ENCODE data around the gene FRMD1.

FRMD1 gene

GRCh38 chr6:168098431-168098861 lies 19.4 kb upstream of the FRMD1 start:
- H3K27ac Mint-ChIP-seq (ENCODE audit: low read depth), result no peak overlapping the region
- DNase-seq (ENCODE audit: low spot score in 2 of 2) (no peak), ATAC-seq (replicated peaks; ENCODE audit: extremely low read depth, poor library complexity, severe bottlenecking) (no peak)
- no peaks in the 10 kb centered on the region for H3K36me3 Mint-ChIP-seq (ENCODE audit: insufficient read depth)
- peaks cover 31% of the 10 kb centered on the region for H3K27me3 Mint-ChIP-seq
- H3K4me3 Mint-ChIP-seq, result no peak overlapping the region
- no peaks in the 10 kb centered on the region for H3K9me3 Mint-ChIP-seq
- no peaks in the 10 kb centered on the region for H3K4me1 Mint-ChIP-seq

- no peaks in the 10 kb centered on the region for H3K36me3 Mint-ChIP-seq (ENCODE audit: insufficient read depth)
- no peaks in the 10 kb centered on the region for H3K9me3 Mint-ChIP-seq
These were observed 18.8 kb upstream of the FRMD1 start for GRCh38 chr6:168097621-168098430.

GRCh38 chr6:168097221-168097620 lies 18.2 kb upstream of the FRMD1 start:
- Mint-ChIP-seq H3K9me3 (no peaks in the 10 kb centered on the region), H3K27ac (ENCODE audit: low read depth) (no peak overlapping the region), H3K36me3 (ENCODE audit: insufficient read depth) (no peaks in the 10 kb centered on the region), H3K4me3 (no peak overlapping the region), H3K27me3 (peaks cover 19% of the 10 kb centered on the region), H3K4me1 (no peaks in the 10 kb centered on the region)
- no peak for ATAC-seq (replicated peaks; ENCODE audit: extremely low read depth, poor library complexity, severe bottlenecking)
- DNase-seq (ENCODE audit: low spot score in 2 of 2), result no peak

More at GRCh38 chr6:168097621-168098430, 18.8 kb upstream of the FRMD1 start:
- Mint-ChIP-seq H3K27ac (ENCODE audit: low read depth) (no peak overlapping the region), H3K27me3 (peaks cover 25% of the 10 kb centered on the region), H3K4me3 (no peak overlapping the region), H3K4me1 (no peaks in the 10 kb centered on the region)
- DNase-seq (ENCODE audit: low spot score in 2 of 2), result no peak
- ATAC-seq (replicated peaks; ENCODE audit: extremely low read depth, poor library complexity, severe bottlenecking), result no peak

- ATAC-seq (replicated peaks; ENCODE audit: extremely low read depth, poor library complexity, severe bottlenecking), result no peak
- no peak for DNase-seq (ENCODE audit: low spot score in 2 of 2)
- Mint-ChIP-seq H3K4me3 (no peak overlapping the region), H3K9me3 (no peaks in the 10 kb centered on the region), H3K27me3 (peaks cover 13% of the 10 kb centered on the region), H3K27ac (ENCODE audit: low read depth) (no peak overlapping the region), H3K4me1 (no peaks in the 10 kb centered on the region), H3K36me3 (ENCODE audit: insufficient read depth) (no peaks in the 10 kb centered on the region)
These were observed 17.3 kb upstream of the FRMD1 start for GRCh38 chr6:168096271-168096764.

GRCh38 chr6:168095716-168096250 lies 16.8 kb upstream of the FRMD1 start:
- no peak for ATAC-seq (replicated peaks; ENCODE audit: extremely low read depth, poor library complexity, severe bottlenecking)
- H3K9me3 Mint-ChIP-seq, result no peaks in the 10 kb centered on the region
- no peak overlapping the region for H3K4me3 Mint-ChIP-seq
- no peaks in the 10 kb centered on the region for H3K36me3 Mint-ChIP-seq (ENCODE audit: insufficient read depth)
- DNase-seq (ENCODE audit: low spot score in 2 of 2), result no peak
- H3K4me1 Mint-ChIP-seq, result no peaks in the 10 kb centered on the region
- no peak overlapping the region for H3K27ac Mint-ChIP-seq (ENCODE audit: low read depth)
- peaks cover 13% of the 10 kb centered on the region for H3K27me3 Mint-ChIP-seq

- DNase-seq (ENCODE audit: low spot score in 2 of 2) (no peak), ATAC-seq (replicated peaks; ENCODE audit: extremely low read depth, poor library complexity, severe bottlenecking) (no peak)
- Mint-ChIP-seq H3K4me1 (no peaks in the 10 kb centered on the region), H3K4me3 (no peak overlapping the region), H3K36me3 (ENCODE audit: insufficient read depth) (no peaks in the 10 kb centered on the region), H3K27me3 (peaks cover 13% of the 10 kb centered on the region), H3K9me3 (no peaks in the 10 kb centered on the region), H3K27ac (ENCODE audit: low read depth) (no peak overlapping the region)
These were observed 16.2 kb upstream of the FRMD1 start for GRCh38 chr6:168095171-168095691.

- ATAC-seq (replicated peaks; ENCODE audit: extremely low read depth, poor library complexity, severe bottlenecking) (no peak), DNase-seq (ENCODE audit: low spot score in 2 of 2) (no peak)
- Mint-ChIP-seq H3K4me3 (no peak overlapping the region), H3K27ac (ENCODE audit: low read depth) (no peak overlapping the region), H3K4me1 (no peaks in the 10 kb centered on the region), H3K36me3 (ENCODE audit: insufficient read depth) (no peaks in the 10 kb centered on the region), H3K27me3 (peaks cover 13% of the 10 kb centered on the region), H3K9me3 (no peaks in the 10 kb centered on the region)
These were observed 14.6 kb upstream of the FRMD1 start for GRCh38 chr6:168093634-168094033.

- no peak overlapping the region for H3K4me3 Mint-ChIP-seq
- peaks cover 12% of the 10 kb centered on the region for H3K27me3 Mint-ChIP-seq
- ATAC-seq (replicated peaks; ENCODE audit: extremely low read depth, poor library complexity, severe bottlenecking) (no peak), DNase-seq (ENCODE audit: low spot score in 2 of 2) (no peak)
- H3K9me3 Mint-ChIP-seq, result no peaks in the 10 kb centered on the region
- H3K4me1 Mint-ChIP-seq, result no peaks in the 10 kb centered on the region
- H3K27ac Mint-ChIP-seq (ENCODE audit: low read depth), result no peak overlapping the region
- H3K36me3 Mint-ChIP-seq (ENCODE audit: insufficient read depth), result no peaks in the 10 kb centered on the region
These were observed 14.1 kb upstream of the FRMD1 start for GRCh38 chr6:168093071-168093505.

GRCh38 chr6:168092541-168092940 lies 13.5 kb upstream of the FRMD1 start:
- Mint-ChIP-seq H3K4me1 (no peaks in the 10 kb centered on the region), H3K4me3 (no peak overlapping the region), H3K36me3 (ENCODE audit: insufficient read depth) (no peaks in the 10 kb centered on the region), H3K27me3 (peaks cover 6% of the 10 kb centered on the region), H3K9me3 (no peaks in the 10 kb centered on the region), H3K27ac (ENCODE audit: low read depth) (no peak overlapping the region)
- ATAC-seq (replicated peaks; ENCODE audit: extremely low read depth, poor library complexity, severe bottlenecking) (no peak), DNase-seq (ENCODE audit: low spot score in 2 of 2) (no peak)

- no peaks in the 10 kb centered on the region for H3K4me1 Mint-ChIP-seq
- H3K27ac Mint-ChIP-seq (ENCODE audit: low read depth), result no peak overlapping the region
- no peak overlapping the region for H3K4me3 Mint-ChIP-seq
- H3K9me3 Mint-ChIP-seq, result no peaks in the 10 kb centered on the region
- ATAC-seq (replicated peaks; ENCODE audit: extremely low read depth, poor library complexity, severe bottlenecking) (no peak), DNase-seq (ENCODE audit: low spot score in 2 of 2) (no peak)
- H3K36me3 Mint-ChIP-seq (ENCODE audit: insufficient read depth), result no peaks in the 10 kb centered on the region
- H3K27me3 Mint-ChIP-seq, result peaks cover 7% of the 10 kb centered on the region
These were observed 12.6 kb upstream of the FRMD1 start for GRCh38 chr6:168091381-168092264.

- ATAC-seq (replicated peaks; ENCODE audit: extremely low read depth, poor library complexity, severe bottlenecking) (no peak), DNase-seq (ENCODE audit: low spot score in 2 of 2) (no peak)
- no peaks in the 10 kb centered on the region for H3K36me3 Mint-ChIP-seq (ENCODE audit: insufficient read depth)
- no peaks in the 10 kb centered on the region for H3K9me3 Mint-ChIP-seq
- peaks cover 10% of the 10 kb centered on the region for H3K27me3 Mint-ChIP-seq
- H3K4me1 Mint-ChIP-seq, result no peaks in the 10 kb centered on the region
- H3K27ac Mint-ChIP-seq (ENCODE audit: low read depth), result no peak overlapping the region
- H3K4me3 Mint-ChIP-seq, result no peak overlapping the region
These were observed 11.7 kb upstream of the FRMD1 start for GRCh38 chr6:168090706-168091105.

GRCh38 chr6:168090064-168090690 lies 11.2 kb upstream of the FRMD1 start:
- no peaks in the 10 kb centered on the region for H3K9me3 Mint-ChIP-seq
- DNase-seq (ENCODE audit: low spot score in 2 of 2) (no peak), ATAC-seq (replicated peaks; ENCODE audit: extremely low read depth, poor library complexity, severe bottlenecking) (no peak)
- no peaks in the 10 kb centered on the region for H3K4me1 Mint-ChIP-seq
- H3K27ac Mint-ChIP-seq (ENCODE audit: low read depth), result no peak overlapping the region
- peaks cover 10% of the 10 kb centered on the region for H3K27me3 Mint-ChIP-seq
- no peak overlapping the region for H3K4me3 Mint-ChIP-seq
- no peaks in the 10 kb centered on the region for H3K36me3 Mint-ChIP-seq (ENCODE audit: insufficient read depth)

Data from central memory CD8-positive, alpha-beta T cell (primary cell).